AG09309 (cell line): ENCODE results near the gene GDNF.

Experiments
- DNase-seq: peaks from one replicate; pipeline ENCODE4 v3.0.0-alpha.2; 2010; ENCODE audit warnings: low read depth
- H3K4me3 ChIP-seq: 2 replicates; pipeline ENCODE4 v1.5.1; 2011; ENCODE audit warnings: mild to moderate bottlenecking, low read depth, low read length, moderate library complexity; ENCODE audit not compliant: control insufficient read depth
- TF ChIP-seq, protein P1 (sequence below): IDR thresholded peaks from 2 replicates; pipeline ENCODE4 v1.5.1; 2011; ENCODE audit warnings: mild to moderate bottlenecking, low read depth, low read length, inconsistent platforms; ENCODE audit not compliant: insufficient read depth, control insufficient read depth; ENCODE audit errors: missing control alignments

GDNF gene

DNA sequence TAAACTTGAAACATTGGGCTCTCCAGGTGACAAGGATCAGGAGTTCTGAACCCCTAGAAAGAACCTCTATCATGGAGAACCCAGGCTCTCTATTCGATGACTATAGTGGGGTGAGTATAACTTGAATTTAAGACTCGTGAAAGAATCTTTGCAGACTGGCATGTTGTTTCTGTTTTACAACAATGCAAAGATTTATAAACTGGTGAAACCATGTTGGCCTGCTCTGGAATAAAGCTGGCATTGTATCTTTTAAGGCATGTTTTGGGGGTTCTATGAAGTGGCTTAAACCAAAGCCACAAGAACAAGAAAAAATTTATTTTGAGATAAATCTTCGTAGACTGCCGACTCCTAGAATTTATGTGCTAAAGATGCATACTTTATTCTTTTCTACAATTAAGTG, 9.8 kb upstream of the GDNF start:
- H3K4me3 ChIP-seq: no peak overlapping the region
- no peak for DNase-seq
- TF ChIP-seq, protein P1, sequence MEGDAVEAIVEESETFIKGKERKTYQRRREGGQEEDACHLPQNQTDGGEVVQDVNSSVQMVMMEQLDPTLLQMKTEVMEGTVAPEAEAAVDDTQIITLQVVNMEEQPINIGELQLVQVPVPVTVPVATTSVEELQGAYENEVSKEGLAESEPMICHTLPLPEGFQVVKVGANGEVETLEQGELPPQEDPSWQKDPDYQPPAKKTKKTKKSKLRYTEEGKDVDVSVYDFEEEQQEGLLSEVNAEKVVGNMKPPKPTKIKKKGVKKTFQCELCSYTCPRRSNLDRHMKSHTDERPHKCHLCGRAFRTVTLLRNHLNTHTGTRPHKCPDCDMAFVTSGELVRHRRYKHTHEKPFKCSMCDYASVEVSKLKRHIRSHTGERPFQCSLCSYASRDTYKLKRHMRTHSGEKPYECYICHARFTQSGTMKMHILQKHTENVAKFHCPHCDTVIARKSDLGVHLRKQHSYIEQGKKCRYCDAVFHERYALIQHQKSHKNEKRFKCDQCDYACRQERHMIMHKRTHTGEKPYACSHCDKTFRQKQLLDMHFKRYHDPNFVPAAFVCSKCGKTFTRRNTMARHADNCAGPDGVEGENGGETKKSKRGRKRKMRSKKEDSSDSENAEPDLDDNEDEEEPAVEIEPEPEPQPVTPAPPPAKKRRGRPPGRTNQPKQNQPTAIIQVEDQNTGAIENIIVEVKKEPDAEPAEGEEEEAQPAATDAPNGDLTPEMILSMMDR: no peak

DNA sequence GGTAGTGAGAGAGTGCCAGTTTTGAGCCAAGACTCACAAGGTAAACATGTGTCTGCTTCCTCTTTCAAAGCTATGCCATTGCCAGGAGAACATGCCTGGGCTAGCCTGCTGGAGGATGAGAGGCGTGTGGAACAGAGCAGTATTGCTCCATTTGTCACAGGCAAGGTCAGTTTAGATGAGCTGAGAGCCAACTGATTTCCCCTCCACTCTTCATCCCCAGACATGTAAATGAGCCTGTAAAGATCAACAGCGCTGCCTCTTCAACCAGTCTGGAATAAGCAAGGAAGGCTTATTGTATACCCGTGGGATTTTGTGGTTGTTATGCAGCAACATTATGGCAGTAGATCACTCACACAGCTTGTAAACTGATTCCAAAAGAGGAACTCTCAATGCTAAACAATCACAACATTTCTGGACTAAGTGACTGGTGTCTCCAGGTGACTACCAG, 8.2 kb upstream of the GDNF start:
- no peak for DNase-seq

DNA sequence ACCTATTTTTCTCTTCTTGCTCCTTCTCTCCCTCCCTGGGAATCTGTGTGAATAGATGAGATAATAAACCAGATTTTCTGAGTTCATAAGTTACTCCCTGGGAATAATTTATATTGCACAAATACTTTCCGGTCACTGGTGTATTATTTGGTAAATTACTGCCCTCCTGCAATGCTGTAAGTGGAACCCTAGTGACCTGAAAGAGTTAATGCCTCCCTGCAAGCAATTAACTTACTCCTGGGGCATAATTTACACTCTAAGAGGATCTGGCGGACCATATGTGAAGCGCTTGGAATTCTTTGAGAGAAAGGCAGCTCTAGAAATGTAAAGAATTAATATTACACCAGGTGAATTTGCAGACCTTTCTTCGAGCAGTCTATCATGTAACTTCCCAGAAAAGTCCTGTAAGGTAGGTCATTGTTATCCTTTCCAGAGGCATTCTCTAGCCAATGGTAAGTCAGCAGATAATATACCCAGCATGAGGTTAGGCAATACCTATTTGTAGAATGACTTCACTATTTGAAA, 7.0 kb upstream of the GDNF start:
- H3K4me3 ChIP-seq: no peak overlapping the region
- TF ChIP-seq, protein P1: no peak
- no peak for DNase-seq

More for the DNA sequence above, 8.2 kb upstream of the GDNF start:
- no peak overlapping the region for H3K4me3 ChIP-seq
- TF ChIP-seq, protein P1: no peak

DNA sequence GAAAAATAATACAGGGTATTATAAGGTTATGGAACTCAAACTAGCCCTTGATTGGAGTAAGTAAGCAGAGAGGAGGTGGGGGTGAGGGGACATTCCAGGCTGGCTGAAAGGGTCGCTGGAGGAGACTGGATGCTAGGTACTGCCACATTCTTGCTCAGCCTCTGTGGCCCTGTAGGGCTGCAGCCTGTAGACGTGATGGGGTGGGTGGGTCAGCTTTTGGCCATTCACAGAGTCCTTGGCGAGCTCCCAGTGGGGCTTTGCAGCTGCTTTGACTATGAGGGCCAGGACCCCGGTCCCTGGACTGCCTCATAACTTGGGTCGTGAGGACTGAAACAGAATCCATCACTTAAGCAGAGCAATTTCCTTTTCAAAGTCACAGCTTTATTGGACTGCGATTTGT, 4.2 kb upstream of the GDNF start:
- no peak overlapping the region for H3K4me3 ChIP-seq
- DNase-seq: no peak
- TF ChIP-seq, protein P1: no peak

DNA sequence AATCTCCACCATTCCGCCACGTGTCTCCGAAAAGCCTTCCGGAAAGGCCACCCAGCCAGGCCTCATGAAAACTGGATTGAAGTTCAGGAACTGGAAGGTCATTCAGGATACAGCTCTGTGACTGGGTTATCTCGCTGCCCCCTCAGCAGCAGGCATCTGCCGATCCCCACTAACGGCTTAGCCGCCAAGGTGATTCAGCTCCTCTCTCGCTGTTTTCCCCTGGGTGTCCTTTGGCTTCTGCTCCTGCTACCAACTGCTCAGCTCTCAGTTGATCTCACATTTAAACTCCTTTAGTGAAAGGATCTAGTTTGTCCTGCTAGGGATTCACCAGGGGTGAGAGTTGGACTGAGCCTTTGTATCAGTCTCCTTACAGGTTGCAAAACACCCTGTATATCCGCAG, 2.2 kb upstream of the GDNF start:
- H3K4me3 ChIP-seq: no peak overlapping the region
- DNase-seq: no peak
- TF ChIP-seq, protein P1: no peak

DNA sequence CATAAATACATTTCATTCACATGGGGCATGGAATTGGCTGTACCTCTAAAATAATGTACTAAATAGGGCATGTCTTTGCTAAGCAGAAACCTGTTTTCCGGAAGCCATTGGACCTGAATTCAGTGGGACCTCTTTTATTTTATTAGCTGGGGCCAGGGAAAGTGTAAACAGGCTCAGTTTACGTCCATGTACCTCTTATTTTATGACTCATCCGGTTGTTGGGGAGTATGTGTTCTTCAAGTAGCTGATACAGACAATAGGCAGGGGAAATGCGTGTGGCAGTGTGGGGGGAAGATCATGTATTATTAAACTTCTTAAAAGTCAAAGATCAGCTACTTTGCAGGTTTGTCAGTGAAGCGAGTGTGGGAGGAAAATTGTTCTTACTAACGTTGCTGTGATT, 1.4 kb upstream of the GDNF start:
- TF ChIP-seq, protein P1: no peak
- DNase-seq: no peak
- H3K4me3 ChIP-seq: no peak overlapping the region
